GM18505 (cell line): ENCODE results near the gene SMURF2.

Experiments
- ATAC-seq: cut with Tn5 transposase; IDR thresholded peaks from one replicate; pipeline ENCODE4 v1.9.1; 2021; ENCODE audit not compliant: unreplicated experiment
- POLR2A ChIP-seq: IDR thresholded peaks from 4 replicates; pipeline ENCODE4 v1.6.1; 2011; ENCODE audit warnings: borderline replicate concordance; ENCODE audit not compliant: insufficient read depth, insufficient read length; ENCODE audit errors: extremely low read depth

Gene SMURF2

GRCh38 chr17:64508683-64509082, 153.4 kb downstream of the SMURF2 start:
- no peak for TF ChIP-seq POLR2A
- ATAC-seq, result no peak

GRCh38 chr17:64507413-64507782, 154.7 kb downstream of the SMURF2 start:
- no peak for ATAC-seq
- no peak for TF ChIP-seq POLR2A

- TF ChIP-seq POLR2A, result peak; percentile 82
- peak; percentile 57 for ATAC-seq
Measured at GRCh38 chr17:64506576-64507412, 155.3 kb downstream of the SMURF2 start, which contains the start of gene CEP95. CEP95 (plus strand) TSS chr17:64506977; CDS start chr17:64507098, 121 bp downstream.

- TF ChIP-seq POLR2A, result peak; percentile 100
- ATAC-seq, result peak; percentile 61
Measured at GRCh38 chr17:64506201-64506575, 155.9 kb downstream of the SMURF2 start, which contains the start of gene DDX5. DDX5 (minus strand) TSS chr17:64506289; CDS start chr17:64506119, 170 bp downstream.

GRCh38 chr17:64505340-64506200, 156.5 kb downstream of the SMURF2 start:
- no peak for ATAC-seq
- TF ChIP-seq POLR2A, result peak; percentile 60

- no peak for ATAC-seq
- TF ChIP-seq POLR2A, result no peak
Measured at GRCh38 chr17:64504769-64505339, 157.3 kb downstream of the SMURF2 start.

- no peak for TF ChIP-seq POLR2A
- ATAC-seq, result no peak
Measured at GRCh38 chr17:64503821-64504768, 158.0 kb downstream of the SMURF2 start.

- no peak for ATAC-seq
- TF ChIP-seq POLR2A, result no peak
Measured at GRCh38 chr17:64503341-64503740, 158.8 kb downstream of the SMURF2 start.

GRCh38 chr17:64502809-64503208, 159.3 kb downstream of the SMURF2 start:
- peak; percentile 26 for TF ChIP-seq POLR2A
- no peak for ATAC-seq

- no peak for ATAC-seq
- no peak for TF ChIP-seq POLR2A
Measured at GRCh38 chr17:64502021-64502420, 160.1 kb downstream of the SMURF2 start.

GRCh38 chr17:64500862-64501765, 161.0 kb downstream of the SMURF2 start:
- peak; percentile 29 for TF ChIP-seq POLR2A
- ATAC-seq, result no peak

- ATAC-seq, result no peak
- no peak for TF ChIP-seq POLR2A
Measured at GRCh38 chr17:64500487-64500859, 161.6 kb downstream of the SMURF2 start.

- ATAC-seq, result no peak
- no peak for TF ChIP-seq POLR2A
Measured at GRCh38 chr17:64499805-64500486, 162.2 kb downstream of the SMURF2 start.
